PC-3 (cell line): ENCODE data around the gene PRC1.

Source experiments
- EZH2 ChIP-seq: fragments of 300-600 bp; sonication (generic); IDR thresholded peaks from one replicate; pipeline ENCODE4 v1.6.1; 2017; ENCODE audit warnings: antibody characterized with exemption, mild to moderate bottlenecking, low read length; ENCODE audit not compliant: unreplicated experiment
- TF ChIP-seq, protein P1 (sequence below): fragments of 300-600 bp; sonication (generic); conservative IDR thresholded peaks from 2 replicates; pipeline ENCODE4 v1.5.1; 2017; ENCODE audit warnings: antibody characterized with exemption, low read depth, mild to moderate bottlenecking, low read length

DNA sequence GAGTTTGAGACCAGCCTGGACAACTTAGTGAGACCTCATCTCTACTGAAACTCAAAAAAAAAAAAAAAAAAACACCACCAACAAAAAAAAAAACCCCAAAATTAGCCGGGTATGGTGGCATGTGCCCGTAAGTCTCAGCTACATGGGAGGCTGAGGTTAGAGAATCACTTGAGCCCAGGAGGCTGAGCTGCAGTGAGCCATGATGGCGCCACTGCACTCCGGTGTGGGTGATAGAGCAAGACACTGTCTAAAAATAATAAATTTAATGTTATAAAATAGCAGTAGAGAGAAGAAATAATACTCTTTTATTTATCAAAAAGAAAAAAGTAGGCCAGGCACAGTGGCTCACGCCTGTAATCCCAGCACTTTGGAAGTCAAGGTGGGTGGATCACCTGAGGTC is 22.2 kb downstream of the PRC1 start:
- no peak for TF ChIP-seq EZH2
- TF ChIP-seq, protein P1, sequence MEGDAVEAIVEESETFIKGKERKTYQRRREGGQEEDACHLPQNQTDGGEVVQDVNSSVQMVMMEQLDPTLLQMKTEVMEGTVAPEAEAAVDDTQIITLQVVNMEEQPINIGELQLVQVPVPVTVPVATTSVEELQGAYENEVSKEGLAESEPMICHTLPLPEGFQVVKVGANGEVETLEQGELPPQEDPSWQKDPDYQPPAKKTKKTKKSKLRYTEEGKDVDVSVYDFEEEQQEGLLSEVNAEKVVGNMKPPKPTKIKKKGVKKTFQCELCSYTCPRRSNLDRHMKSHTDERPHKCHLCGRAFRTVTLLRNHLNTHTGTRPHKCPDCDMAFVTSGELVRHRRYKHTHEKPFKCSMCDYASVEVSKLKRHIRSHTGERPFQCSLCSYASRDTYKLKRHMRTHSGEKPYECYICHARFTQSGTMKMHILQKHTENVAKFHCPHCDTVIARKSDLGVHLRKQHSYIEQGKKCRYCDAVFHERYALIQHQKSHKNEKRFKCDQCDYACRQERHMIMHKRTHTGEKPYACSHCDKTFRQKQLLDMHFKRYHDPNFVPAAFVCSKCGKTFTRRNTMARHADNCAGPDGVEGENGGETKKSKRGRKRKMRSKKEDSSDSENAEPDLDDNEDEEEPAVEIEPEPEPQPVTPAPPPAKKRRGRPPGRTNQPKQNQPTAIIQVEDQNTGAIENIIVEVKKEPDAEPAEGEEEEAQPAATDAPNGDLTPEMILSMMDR = no peak
